ENCODE measurements around the gene ANKRD16. TPM values are rescaled to one million over a fixed set of nuclear protein-coding genes. Genes with fewer than 3 reads are reported as not detected.

The ANKRD16 gene
- total RNA-seq, 1 donor from 2014 or later, result 6.2 TPM

DNA sequence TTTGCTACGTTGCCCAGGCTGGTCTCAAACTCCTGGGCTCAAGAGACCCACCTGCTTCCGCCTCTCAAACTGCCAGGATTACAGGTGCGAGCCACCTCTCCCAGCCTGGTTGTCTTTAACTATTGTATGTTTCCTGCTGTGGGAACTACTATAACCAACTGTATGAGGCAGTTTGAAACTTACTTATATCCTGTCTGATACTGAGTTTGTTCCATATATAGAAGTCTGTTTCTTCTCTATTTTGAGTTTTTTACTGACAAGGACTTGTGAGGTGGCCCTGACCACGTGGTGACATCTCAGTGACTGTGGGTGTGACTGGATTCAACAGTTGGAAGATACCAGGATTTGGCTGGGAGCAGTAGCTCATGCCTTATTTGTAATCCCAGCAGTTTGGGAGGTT lies 14.5 kb upstream of the ANKRD16 start:
- intact Hi-C loops (cut with micrococcal nuclease), result no loop called here

DNA sequence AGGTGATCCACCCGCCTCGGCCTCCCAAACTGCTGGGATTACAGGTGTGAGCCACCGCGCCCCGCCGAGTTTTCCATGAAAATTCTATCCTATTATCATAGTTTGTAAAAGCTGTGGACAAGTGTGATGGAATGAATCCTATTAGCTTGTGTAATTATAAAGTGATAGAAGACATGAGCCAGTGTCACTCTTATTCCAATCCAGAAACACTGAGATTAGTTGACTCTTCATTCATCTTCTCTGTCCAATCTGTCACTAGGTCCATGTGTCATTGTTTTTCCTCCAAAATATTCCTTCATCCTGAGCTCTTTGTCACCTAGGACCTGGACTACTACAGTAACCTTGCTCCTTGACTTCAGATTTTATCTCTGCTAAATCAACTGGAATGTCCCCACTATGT lies 13.9 kb upstream of the ANKRD16 start:
- intact Hi-C loops (cut with micrococcal nuclease), result no loop called here

DNA sequence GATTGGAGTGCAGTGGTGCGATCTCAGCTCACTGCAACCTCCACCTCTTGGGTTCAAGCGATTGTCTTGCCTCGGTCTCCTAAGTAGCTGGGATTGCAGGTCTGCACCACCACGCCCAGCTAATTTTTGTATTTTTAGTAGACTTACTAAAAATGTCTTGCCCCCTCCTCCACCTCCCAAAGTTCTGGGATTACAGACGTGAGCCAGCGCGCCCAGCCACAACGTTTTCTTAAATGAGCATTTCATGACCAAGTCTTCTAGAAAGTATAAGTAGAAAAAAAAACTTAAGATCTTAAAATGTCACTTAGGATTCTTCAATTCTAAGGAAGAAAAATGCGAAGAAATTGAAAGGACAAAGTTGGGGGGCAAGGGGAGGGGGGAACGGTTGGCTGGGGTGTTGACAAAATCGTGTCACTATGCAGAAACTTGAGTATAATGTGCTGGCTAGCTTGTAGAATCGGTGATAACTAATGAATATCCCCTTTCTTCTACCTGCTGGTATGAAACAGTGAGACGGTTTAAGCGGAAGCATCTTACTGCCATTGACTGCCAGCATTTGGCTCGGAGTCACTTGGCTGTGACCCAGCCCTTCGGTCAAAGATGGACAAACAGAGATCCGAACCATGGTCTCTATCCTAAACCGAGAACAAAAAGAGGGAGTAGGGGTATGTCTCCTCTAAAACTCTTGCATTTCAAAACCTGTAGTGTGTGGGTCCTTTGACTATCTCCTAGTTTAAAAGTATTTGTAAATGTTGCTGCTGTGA lies 13.0 kb upstream of the ANKRD16 start:
- intact Hi-C loops (cut with micrococcal nuclease), result no loop called here

DNA sequence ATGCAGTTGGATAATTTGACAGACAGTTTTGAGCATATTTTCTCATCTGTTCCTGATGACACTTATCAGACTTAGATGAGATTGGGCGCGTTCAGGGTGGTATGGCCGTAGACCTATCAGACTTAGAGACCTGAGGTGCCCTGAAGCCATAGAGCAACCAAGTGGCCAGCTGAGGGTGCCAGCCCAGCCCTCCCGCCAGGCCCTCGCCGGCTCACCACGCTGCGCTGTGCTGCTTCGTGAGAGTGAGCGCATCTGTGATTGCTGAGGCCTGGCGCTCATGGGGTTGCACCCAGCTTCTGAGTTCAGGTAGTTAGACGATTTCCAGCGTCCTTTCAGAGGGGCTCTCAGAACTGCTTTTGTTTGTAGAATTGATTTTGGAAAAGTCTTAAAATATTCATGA lies 10.6 kb upstream of the ANKRD16 start:
- intact Hi-C loops (cut with micrococcal nuclease), result no loop called here

- intact Hi-C loops (cut with micrococcal nuclease), result no loop called here
Observed at GRCh38 chr10:5898163-5898562, 8.5 kb upstream of the ANKRD16 start.

DNA sequence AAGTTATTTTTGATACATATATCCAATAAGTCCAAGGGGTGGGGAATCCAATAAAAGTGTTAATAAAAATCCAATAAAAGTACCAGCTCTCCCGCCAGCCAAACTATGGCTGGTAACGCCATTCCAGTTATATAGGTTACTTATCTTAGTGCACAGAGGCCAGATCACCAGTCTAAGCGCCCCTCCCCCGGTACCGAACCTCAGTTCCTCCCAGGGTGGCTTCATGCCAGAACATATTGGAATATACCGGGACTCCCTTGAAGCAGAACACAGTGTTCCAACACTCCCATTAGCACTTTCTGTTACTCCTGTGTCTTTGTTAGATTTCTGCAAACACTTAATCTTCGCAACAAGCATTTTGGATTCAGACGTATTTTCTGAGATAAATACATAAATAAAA lies 7.8 kb upstream of the ANKRD16 start:
- intact Hi-C loops (cut with micrococcal nuclease), result no loop called here

- intact Hi-C loops (cut with micrococcal nuclease), result no loop called here
Observed at GRCh38 chr10:5897053-5897340, 7.3 kb upstream of the ANKRD16 start.

GRCh38 chr10:5896208-5897052 lies 6.7 kb upstream of the ANKRD16 start:
- intact Hi-C loops (cut with micrococcal nuclease), result no loop called here

GRCh38 chr10:5895804-5896203 lies 6.1 kb upstream of the ANKRD16 start:
- intact Hi-C loops (cut with micrococcal nuclease), result no loop called here

GRCh38 chr10:5895365-5895764 lies 5.7 kb upstream of the ANKRD16 start:
- intact Hi-C loops (cut with micrococcal nuclease), result no loop called here

DNA sequence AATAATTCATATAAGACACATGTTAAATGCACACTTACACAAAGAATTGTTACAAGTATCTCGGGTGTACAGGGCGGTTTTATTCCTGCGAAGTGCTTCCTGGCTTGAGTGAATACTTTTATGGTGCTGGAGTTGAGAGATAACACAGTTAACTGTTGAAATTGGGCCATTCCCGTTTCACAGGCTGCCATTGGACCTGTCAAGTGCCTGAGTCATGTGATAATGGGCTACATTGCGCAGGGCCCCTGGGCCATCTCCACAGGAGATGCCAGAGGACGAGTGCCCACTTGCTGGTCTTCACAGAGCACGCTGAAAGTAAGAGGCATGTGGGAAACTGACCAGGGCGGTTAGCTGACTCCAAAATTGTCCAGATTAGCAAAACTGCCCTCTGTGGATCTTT lies 5.2 kb upstream of the ANKRD16 start:
- intact Hi-C loops (cut with micrococcal nuclease), result no loop called here

DNA sequence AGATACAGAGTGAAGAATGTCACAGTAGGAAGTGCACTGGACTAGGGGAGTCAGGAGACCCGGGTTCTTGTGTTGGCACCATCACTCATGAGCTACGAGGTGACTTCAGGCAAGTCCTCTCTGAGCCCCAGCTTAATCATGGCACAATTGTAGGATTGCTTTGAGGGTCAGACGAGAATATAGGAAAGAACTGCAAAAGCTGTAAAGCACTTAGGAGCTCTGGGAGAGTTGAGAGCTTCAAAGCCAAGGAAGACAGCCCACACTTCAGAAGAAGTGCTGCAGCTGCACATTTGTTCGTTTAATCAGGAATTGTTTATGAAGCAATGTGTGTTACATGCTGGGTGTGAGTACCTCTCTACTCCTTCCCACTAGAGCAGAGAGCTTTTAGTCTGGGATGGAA lies 4.7 kb upstream of the ANKRD16 start:
- intact Hi-C loops (cut with micrococcal nuclease), result no loop called here

DNA sequence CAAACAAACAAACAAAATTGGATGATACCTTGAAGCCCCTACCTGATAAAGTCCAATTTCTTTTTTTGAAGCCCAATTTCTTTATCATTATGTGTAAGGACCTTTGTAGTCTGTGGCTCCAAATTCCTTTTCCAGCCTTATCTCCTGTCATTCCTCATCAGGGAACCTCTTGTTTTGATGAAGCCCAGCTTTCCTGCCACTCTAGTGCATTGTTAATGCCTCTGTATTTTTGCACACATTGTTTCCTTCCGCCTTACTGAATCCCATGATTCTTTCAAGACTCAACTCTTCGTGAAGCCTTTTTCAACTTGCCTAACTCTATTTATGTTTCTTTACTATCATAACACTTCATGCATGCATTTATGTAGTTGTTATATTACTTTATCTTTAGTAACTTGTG lies 3.6 kb upstream of the ANKRD16 start:
- intact Hi-C loops (cut with micrococcal nuclease), result no loop called here

GRCh38 chr10:5892007-5892406 lies 2.3 kb upstream of the ANKRD16 start:
- intact Hi-C loops (cut with micrococcal nuclease), result no loop called here

DNA sequence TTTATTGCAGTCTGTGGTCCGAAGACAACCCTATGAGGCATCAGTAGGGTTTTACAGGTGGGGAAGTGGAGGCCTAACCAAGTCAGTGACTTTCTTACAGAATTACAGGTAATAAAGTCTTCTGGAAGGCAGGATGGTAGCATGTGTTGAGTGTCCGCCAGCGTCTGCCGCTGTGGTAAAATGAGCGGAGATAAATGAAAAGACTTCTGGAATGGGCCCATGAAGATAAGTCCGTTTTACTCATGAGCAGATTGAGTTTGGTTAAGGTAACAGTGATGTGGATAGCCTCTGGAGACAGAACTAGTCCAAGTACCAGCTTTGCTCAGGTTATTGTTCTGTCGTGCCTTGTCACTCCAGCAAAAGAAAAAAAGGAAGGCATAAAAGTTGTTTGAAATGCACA lies 1.3 kb upstream of the ANKRD16 start:
- intact Hi-C loops (cut with micrococcal nuclease), result no loop called here

- intact Hi-C loops (cut with micrococcal nuclease), result loop anchor here (1.0 kb wide), 3 partner anchors 77 to 198 kb away; partner anchors contain the start of gene GDI2
Observed at GRCh38 chr10:5890452-5890915, 791 bp upstream of the ANKRD16 start.

DNA sequence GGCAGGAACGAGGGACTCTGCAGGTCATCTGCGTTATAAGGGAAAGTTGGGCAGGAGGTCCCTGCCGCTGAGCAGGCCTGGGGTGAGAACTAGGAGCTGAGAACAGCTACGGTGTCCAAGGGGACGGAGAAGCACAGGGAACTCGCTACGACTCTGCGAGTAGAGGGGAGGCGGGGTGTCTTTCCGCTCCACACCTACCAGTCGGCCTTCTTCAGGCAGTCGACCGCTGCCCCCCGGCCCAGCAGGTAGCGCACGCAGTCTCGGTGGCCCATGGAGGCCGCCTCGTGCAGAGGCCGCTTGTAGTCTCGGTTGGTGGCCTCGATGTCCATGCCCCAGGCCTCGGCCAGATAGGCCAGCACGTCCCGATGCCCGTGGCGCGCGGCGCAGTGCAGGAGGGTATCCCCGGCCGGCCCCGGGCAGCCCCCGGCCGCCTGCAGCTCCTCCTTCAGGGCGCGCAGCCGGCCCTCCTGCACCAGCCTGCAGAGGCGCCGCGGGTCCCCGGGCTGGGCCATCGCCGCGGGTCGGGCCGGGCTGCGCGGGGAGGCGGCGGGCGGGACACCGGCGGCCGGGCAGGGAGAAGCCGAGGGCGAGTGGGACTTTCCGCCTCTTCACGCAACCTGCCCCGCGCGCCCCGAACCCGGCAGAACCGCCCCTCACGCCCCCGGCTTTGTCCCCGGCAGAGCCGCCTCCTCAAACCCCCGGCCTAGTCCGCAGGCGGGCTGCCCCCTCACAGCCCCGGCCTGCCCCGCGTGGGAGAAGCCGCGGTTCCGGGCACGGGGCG lies 660 bp downstream of the ANKRD16 start:
- intact Hi-C loops (cut with micrococcal nuclease), result loop anchor here (2.0 kb wide), 1 partner anchor 204 kb away; the partner anchor contains the start of gene TASOR2

GRCh38 chr10:5888351-5888750 lies 1.3 kb downstream of the ANKRD16 start:
- intact Hi-C loops (cut with micrococcal nuclease), result loop anchor here (2.0 kb wide), 1 partner anchor 204 kb away; the partner anchor contains the start of gene TASOR2

DNA sequence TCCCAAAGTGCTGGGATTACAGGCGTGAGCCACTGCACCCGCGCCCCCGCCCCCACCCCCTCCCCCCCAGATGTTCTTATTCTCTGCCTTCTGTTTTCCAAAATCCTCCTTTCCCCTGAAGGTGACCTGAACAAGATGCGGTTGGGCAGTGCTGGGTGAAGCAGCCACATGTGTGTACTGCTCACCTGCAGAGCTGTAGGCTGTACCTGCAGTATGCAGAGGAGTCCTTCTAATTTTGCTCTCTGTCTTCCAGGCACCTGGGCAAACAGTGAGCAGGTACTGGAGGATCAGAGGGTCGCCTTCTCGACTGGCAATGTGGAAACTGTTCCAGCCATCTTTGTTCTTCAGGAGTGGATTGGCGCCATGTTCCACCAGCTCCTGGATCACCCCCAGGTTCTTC lies 2.1 kb downstream of the ANKRD16 start:
- intact Hi-C loops (cut with micrococcal nuclease), result loop anchor here (2.0 kb wide), 1 partner anchor 203 kb away; the partner anchor contains the start of gene TASOR2

DNA sequence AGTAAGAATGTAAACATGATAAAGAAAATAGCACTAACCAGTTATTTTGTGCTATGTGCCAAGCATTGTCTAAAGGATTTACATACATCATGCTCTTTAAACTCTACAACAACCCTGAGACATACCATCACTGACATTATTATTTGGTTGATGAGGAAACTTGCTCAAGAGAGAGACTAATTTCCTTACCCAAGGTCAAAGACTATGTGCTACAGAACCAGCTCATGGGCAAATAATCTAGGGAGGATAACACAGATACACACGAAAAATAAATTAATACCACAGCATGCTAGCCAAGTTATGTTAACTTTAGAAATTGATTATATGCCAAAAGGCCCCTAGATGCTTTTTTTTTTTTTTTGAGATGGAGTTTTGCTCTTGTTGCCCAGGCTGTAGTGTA lies 2.7 kb downstream of the ANKRD16 start:
- intact Hi-C loops (cut with micrococcal nuclease), result no loop called here

GRCh38 chr10:5885619-5886018 lies 4.1 kb downstream of the ANKRD16 start:
- intact Hi-C loops (cut with micrococcal nuclease), result no loop called here

DNA sequence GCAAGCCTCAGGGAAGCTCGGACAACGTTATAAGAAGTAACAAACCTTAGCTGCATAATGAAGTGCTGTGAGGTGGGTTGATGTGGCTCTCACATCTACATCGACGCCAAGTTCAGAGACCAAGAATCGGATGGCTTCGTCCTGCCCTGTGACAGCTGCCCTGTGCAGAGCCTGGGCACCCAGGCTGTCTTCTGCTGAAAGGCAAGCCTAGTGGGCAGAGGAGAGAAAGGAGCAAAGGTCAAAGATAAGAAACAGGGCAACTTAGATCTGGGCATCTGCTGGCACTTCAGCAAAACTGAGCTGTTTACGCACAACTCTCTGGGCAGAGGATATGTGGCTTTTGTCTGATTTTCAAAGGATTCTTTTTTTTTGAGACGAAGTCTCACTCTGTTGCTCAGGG lies 6.7 kb downstream of the ANKRD16 start:
- intact Hi-C loops (cut with micrococcal nuclease), result no loop called here
